ENCODE results near the gene PLCB3.

PLCB3 gene

GRCh38 chr11:64223001-64223651 is 28.2 kb upstream of the PLCB3 start:
- DNase-seq, result no peak

DNA sequence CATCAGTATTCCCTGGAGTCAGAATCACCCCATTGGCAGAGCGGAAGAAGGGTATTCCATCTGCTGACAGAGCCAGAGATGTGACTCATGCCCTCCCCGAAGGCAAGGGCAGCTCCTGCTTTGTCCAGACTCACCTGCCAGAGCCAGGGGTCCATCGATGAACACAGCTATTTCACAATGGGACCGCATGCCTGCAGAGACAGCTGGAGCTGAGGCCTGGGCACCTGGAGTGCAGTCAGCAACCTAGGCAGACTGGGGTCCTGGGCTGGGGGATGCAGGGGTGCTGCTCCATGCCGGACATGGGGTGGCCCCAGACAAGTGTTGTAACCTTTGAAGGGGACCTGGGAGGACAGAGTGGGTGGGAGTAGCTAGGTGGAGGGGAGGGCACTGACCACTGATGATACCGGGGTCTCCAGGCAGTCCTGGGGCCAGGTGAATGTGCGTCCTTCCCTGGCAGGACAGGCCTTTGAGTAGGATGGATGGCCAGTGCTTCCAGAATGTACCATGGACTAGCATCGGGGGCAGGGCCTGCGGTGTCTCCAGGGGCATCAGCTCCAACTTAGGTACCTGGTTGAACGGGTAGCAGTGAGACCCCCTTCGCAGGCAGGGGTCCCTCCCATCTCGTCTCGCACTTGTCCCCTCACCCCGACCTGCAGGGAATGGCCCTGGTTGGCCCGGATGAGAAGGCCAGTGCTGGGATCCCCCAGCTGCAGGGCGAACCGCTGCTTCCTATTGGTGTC is 27.0 kb upstream of the PLCB3 start:
- DNase-seq, result no peak

DNA sequence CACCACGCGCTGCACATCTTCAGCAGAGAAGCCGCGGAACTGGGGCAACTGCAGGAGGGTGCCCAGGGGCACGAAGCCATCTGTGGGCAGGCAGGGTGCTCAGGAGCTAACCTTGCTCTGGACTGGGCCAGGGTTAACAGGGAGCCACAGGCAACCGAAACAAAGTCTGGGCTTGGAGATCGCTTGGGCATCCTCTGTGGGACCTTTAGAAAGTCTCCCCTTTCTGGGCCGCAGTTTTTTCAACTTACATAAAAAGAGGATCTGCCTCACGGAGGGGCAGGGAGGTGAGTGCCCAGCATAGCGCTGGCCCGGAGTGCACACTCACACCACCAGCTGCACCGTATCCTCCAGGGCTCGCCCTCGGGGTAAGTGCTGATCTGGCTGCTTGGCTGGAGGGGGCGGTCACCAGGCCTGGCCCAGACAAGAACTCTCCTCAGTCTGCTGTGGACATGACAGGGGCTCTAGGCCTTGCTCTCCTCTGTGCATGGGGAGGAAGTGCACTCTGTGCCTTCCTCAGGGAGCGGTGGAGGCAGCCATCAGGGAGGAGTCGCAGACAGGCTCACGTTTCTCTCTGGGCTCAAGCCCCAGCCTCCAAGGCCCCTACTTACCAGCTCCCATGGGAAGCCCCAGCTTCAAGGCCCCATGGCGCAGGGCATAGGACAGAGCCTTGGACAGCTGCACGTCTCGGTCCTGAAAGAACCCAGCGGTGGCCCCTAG is 26.3 kb upstream of the PLCB3 start:
- no peak for DNase-seq

GRCh38 chr11:64225608-64226506 is 25.5 kb upstream of the PLCB3 start, which contains the start of the genes NUDT22 and TRPT1:
NUDT22 (plus strand) TSS chr11:64226274; CDS start chr11:64226653, 379 bp downstream.
TRPT1 (minus strand) TSS chr11:64226186; CDS start chr11:64225860, 326 bp downstream.
- peak; percentile 94 for DNase-seq

DNA sequence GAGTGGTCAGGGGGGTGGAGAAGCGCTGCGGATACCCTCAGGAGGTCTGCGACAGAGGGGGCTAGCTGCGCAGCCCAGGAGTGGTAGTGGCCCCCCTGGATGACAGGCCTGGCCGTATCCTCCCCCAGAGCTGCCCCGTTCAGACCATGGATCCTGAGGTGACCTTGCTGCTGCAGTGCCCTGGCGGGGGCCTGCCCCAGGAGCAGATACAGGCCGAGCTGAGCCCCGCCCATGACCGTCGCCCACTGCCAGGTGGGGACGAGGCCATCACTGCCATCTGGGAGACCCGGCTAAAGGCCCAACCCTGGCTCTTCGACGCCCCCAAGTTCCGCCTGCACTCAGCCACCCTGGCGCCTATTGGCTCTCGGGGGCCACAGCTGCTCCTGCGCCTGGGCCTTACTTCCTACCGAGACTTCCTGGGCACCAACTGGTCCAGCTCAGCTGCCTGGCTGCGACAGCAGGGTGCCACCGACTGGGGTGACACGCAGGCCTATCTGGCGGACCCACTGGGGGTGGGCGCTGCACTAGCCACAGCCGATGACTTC is 24.8 kb upstream of the PLCB3 start:
- DNase-seq, result peak; percentile 80

GRCh38 chr11:64227405-64227956 is 23.8 kb upstream of the PLCB3 start:
- DNase-seq, result no peak

DNA sequence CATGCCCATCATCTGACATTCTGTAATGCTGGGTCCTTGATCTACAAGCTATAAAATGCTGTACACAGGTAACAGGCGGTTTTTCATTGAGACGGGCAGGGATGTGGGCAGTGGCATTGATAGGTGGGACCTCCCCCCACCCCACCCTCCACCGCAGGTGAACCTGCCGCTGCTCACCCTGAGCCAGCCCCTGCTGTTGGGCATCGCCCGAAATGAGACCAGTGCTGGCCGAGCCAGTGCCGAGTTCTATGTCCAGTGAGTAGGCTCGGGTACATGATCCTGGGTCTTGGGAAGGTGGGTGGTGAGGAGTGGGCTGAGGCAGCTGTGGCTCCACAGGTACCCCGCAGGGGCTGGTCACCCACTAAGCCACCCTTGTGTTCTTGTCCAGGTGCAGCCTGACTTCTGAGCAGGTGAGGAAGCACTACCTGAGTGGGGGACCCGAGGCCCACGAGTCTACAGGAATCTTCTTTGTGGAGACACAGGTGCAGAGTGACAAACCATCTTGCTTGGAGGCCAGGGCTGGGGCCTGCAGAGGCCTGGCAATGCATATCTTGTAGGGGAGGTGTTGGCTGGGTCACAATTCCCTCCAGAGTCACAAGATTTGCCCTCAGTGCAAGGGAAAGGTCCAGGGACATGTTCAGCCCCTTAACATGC is 22.1 kb upstream of the PLCB3 start:
- no peak for DNase-seq

GRCh38 chr11:64229744-64230170 is 21.6 kb upstream of the PLCB3 start:
- no peak for DNase-seq

DNA sequence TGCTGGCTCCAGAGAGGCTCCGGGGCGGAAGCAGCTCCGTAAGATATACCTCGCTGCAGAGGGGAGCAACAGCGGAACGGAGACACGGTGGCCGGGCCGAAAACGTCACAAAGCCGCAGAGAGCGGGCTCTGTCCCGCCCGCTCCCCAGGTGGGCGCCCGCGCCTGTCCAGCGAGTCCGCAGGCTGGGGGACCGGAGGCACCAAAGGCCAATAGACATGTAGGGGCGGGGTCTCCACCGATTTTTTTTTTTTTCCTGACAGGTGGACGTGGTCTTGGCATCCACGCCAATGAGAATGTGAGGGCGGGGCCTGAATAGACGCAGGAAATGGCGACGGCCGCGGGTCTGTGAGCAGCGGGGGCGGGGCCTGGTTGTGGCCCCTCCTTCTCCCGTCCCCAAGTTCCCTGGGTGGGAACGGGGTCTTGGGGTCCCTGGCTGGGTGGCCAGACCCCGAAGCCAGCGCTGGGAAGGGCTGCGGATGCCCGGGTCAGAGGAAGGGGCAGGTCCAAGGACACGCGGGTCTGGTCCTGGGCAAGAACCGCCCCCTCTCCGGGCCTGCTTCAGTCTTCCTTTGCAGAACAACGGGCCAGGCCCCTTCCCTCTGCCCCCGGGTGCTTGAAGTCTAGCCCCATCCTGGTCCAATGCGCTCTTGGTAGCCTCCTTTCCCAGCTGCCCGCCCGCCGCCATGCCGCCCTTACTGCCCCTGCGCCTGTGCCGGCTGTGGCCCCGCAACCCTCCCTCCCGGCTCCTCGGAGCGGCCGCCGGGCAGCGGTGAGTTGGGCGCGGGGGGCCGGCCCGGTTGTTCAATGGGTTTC is 21.0 kb upstream of the PLCB3 start, which contains the start of gene DNAJC4:
Gene DNAJC4 (plus strand): TSS at position 378 of the 814 bp plus-strand sequence. CDS start 307 bp downstream, at position 685.
- peak; percentile 94 for DNase-seq

GRCh38 chr11:64230985-64231365 is 20.4 kb upstream of the PLCB3 start:
- DNase-seq, result no peak

DNA sequence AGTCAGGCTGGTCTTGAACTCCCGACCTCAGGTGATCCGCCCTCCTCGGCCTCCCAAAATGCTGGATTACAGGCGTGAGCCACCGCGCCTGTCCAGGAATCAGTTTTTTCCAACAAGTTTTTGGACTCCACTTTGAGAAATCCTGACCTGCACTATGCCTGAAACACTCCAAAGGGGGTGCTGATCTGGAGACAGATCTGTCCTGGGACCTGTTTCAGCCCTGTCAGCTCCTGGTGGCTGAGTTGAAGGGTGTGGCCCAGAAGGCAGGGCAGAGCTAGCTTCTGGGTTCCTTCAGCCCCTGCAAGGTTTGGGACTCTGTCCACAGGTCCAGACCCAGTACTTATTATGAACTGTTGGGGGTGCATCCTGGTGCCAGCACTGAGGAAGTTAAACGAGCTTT is 19.8 kb upstream of the PLCB3 start:
- DNase-seq, result no peak

GRCh38 chr11:64232182-64232966 is 19.0 kb upstream of the PLCB3 start:
- no peak for DNase-seq

- no peak for DNase-seq
Measured at GRCh38 chr11:64232967-64233315, 18.4 kb upstream of the PLCB3 start.

GRCh38 chr11:64233913-64234586 is 17.3 kb upstream of the PLCB3 start, which contains the start of gene VEGFB:
VEGFB (plus strand) TSS chr11:64234584; CDS start chr11:64234834, 250 bp downstream.
- DNase-seq, result peak; percentile 82

DNA sequence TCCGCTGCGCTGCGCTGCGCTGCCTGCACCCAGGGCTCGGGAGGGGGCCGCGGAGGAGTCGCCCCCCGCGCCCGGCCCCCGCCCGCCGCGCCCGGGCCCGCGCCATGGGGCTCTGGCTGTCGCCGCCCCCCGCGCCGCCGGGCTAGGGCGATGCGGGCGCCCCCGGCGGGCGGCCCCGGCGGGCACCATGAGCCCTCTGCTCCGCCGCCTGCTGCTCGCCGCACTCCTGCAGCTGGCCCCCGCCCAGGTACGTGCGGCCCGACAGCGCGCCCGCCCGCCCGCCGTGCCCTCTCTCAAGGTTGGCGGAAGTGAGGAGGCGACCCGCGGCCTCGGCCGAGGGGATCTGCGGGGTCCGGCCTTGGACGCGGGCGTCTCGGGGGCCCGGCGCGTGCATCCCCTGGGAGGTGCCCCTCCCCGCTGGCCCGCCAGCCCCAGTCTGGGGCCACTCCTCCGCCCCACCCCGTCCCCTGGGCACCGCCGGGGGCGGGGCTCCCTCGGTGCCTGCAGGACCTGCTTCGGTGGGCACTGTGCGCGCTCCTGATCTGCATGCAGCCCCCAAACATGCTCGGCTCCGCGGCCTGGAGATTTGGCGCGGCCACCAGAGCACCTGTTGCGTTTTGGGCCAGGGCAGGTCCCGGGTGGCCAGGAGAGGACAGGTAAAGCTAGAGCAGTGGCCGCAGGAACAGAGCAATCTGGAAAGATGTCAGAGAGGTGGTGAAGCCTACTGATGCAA is 16.5 kb upstream of the PLCB3 start:
- DNase-seq, result peak; percentile 50

DNA sequence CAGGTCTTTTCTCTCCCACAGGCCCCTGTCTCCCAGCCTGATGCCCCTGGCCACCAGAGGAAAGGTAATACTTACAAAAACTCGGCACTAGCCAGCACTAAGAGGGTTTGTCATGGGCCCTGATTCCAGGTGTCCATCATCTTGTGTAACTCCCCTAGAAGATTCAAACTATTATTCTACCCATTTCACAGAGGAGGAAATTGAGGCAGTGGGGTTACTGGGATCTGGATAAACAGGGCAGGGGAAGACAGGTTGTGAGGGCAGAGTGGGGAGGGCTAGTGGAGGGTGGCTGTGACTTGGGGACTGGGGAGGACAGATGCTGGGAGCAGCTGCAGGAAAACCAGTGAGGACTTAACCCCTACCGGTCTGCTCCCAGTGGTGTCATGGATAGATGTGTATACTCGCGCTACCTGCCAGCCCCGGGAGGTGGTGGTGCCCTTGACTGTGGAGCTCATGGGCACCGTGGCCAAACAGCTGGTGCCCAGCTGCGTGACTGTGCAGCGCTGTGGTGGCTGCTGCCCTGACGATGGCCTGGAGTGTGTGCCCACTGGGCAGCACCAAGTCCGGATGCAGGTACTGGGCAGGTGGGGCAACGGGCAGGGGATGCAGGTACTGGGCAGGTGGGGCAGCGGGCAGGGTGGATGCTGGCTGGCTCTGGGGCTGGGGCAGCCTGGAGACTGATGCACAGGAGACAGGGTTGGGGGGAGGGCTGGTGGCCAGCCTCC is 15.7 kb upstream of the PLCB3 start:
- DNase-seq, result no peak

- no peak for DNase-seq
Measured at GRCh38 chr11:64237484-64237951, 13.8 kb upstream of the PLCB3 start.
